Ovary (tissue), 9 donors: ENCODE measurements around the gene CEP131. TPM values are rescaled to one million over a fixed set of nuclear protein-coding genes. Genes with fewer than 3 reads are reported as not detected.
A peak's percentile ranks its signal among the peaks of the same experiment; 100 is the strongest.

Experiments used
- DNase-seq, 5 donors: peaks; one replicate each; pipeline ENCODE4 v3.0.0-alpha.2; 2019 to 2020
- H3K27ac ChIP-seq, 2 donors: fragments of 200-600 bp; one replicate each; pipeline versions ENCODE4 v1.5.1 to v1.8.0; 2019 to 2022
- H3K27me3 ChIP-seq: fragments of 200-600 bp; one replicate; pipeline ENCODE4 v1.8.0; 2022
- H3K36me3 ChIP-seq: fragments of 200-600 bp; sonication (generic); one replicate; pipeline ENCODE4 v1.5.1; 2019
- H3K4me1 ChIP-seq: one replicate; pipeline ENCODE4 v1.8.1; 2013; ENCODE audit warnings: mild to moderate bottlenecking, moderate library complexity; ENCODE audit not compliant: insufficient read depth
- H3K4me3 ChIP-seq: fragments of 200-600 bp; sonication (generic); one replicate; pipeline ENCODE4 v1.5.1; 2017
- H3K9me3 ChIP-seq, 2 donors: fragments of 200-600 bp in 1 of 2; sonication (generic) in 1 of 2; one replicate each; pipeline versions ENCODE4 v1.5.1 to v1.8.1; 2013 to 2019; ENCODE audit warnings: mild to moderate bottlenecking in 1 of 2, moderate library complexity in 1 of 2
- EP300 ChIP-seq: sonication (generic); formaldehyde crosslinking; IDR thresholded peaks from one replicate; pipeline ENCODE4 v1.6.1; 2017; ENCODE audit warnings: antibody characterized with exemption
- POLR2A ChIP-seq: fragments of 450-650 bp; IDR thresholded peaks from one replicate; pipeline ENCODE4 v1.6.1; 2017; ENCODE audit warnings: antibody characterized with exemption, mild to moderate bottlenecking, moderate library complexity
- WGBS, 3 donors: extraction: QIAGEN DNeasy Blood & Tissue Kit in 1 of 3; methylation state at CpG; one replicate each; pipeline versions ENCODE4 v1.1.5 to v1.1.7; 2013 to 2017; 5-methylcytosine and 5-hydroxymethylcytosine counted together
- intact Hi-C, 4 donors: fragments of 100-400 bp; cut with DNase I; formaldehyde crosslinking; loops; one replicate each; pipeline versions ENCODE4 v1.11.0 to v1.15.1; 2022 to 2023
- polyA plus RNA-seq, 2 donors: library from polyadenylated mRNA; stranded (reverse); fragments of 200-250 nt in 1 of 2; fragments of 350-450 nt in 1 of 2; fragmentation: Illumina TruSeq in 1 of 2; extraction: RNeasy Lipid Tissue Mini Kit (QIAGEN cat#74804) in 1 of 2; gene quantifications; one replicate each; pipeline ENCODE4 v1.2.3, GENCODE V29; 2013 to 2014
- total RNA-seq, 7 donors: library from RNA; depleted of rRNA in 2 of 7; stranded (reverse); fragments of >200 nt in 2 of 7; fragmentation: NEBNext Ultra II Directional in 3 of 7; extraction: Animal tissue kit (Norgen Biotek cat#: 25700) in 3 of 7; gene quantifications; one replicate each; pipeline versions ENCODE4 v1.1.0 to v1.2.4, GENCODE V29; 2016 to 2023
- TF ChIP-seq, protein P1 (sequence below), 3 donors: fragments of 450-650 bp in 2 of 3; fragments of 200-600 bp in 1 of 3; IDR thresholded peaks; one replicate each; pipeline versions ENCODE4 v1.5.1 to v1.8.0; 2016 to 2022; ENCODE audit warnings: antibody characterized with exemption in 3 of 3, mild to moderate bottlenecking in 1 of 3
- donor health status: DM: no; HTN: no; CAD: no; lungs with moderate emphysema.
- donor health status: DM: no; HTN: no; CAD: no.
- donor health status: Bipolar disorder and iron deficiency.
- donor health status: DM: yes; HTN: yes; CAD: no.
- donor health status: DM: no; HTN: no; CAD: no.
- donor health status: DM: yes; HTN: yes; CAD: no.

CEP131 gene
- total and polyA plus RNA-seq, 9 donors: 0.22 to 10.7 (median 8.8) TPM

DNA sequence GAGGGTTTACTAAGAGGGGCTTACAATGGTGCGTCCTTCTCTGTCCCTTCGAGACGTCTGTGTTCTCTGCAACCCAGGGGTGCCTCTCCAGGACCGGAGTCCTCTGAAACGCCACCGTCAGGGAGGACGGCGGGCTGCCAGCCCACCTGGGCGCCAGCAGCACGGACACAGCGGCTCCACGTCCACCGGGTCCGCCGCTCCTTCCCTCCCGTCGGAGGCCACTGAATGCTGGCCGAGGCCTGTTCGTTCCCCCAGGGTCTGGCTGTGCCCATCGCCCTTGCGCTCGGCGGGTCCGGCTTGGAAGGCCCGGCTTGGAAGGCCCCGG, 15.7 kb upstream of the CEP131 start:
- intact Hi-C loops: loop anchor here in 1 of 4 donors (10.0 kb wide), 1 partner anchor 244 kb away; the partner anchor contains the start of gene CHMP6
- no peaks in the 10 kb centered on the region for H3K27me3 ChIP-seq
- H3K4me3 ChIP-seq: peak overlapping the region; percentile 99
- H3K36me3 ChIP-seq: no peaks in the 10 kb centered on the region
- TF ChIP-seq POLR2A: no peak
- no peak for TF ChIP-seq EP300
- TF ChIP-seq, protein P1, sequence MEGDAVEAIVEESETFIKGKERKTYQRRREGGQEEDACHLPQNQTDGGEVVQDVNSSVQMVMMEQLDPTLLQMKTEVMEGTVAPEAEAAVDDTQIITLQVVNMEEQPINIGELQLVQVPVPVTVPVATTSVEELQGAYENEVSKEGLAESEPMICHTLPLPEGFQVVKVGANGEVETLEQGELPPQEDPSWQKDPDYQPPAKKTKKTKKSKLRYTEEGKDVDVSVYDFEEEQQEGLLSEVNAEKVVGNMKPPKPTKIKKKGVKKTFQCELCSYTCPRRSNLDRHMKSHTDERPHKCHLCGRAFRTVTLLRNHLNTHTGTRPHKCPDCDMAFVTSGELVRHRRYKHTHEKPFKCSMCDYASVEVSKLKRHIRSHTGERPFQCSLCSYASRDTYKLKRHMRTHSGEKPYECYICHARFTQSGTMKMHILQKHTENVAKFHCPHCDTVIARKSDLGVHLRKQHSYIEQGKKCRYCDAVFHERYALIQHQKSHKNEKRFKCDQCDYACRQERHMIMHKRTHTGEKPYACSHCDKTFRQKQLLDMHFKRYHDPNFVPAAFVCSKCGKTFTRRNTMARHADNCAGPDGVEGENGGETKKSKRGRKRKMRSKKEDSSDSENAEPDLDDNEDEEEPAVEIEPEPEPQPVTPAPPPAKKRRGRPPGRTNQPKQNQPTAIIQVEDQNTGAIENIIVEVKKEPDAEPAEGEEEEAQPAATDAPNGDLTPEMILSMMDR (IDR thresholded peaks at IDR 0.05): no peak
- 0 to 1% (median 0%) methylated on average over 17 to 26 of the region's 26 CpGs for WGBS, 3 donors
- H3K27ac ChIP-seq: no peak overlapping the region
- H3K4me1 ChIP-seq: peaks cover 5% of the 10 kb centered on the region
- H3K9me3 ChIP-seq: no peaks in the 10 kb centered on the region
- DNase-seq: no peak

GRCh38 chr17:81237591-81238489, 15.1 kb upstream of the CEP131 start:
- no peaks in the 10 kb centered on the region for H3K9me3 ChIP-seq
- DNase-seq: no peak
- 51 to 59% (median 52%) methylated on average over 36 of the region's 36 CpGs for WGBS, 3 donors
- H3K27me3 ChIP-seq: no peaks in the 10 kb centered on the region
- peak overlapping the region; percentile 99 for H3K4me3 ChIP-seq
- TF ChIP-seq, protein P1 (IDR thresholded peaks at IDR 0.05): no peak
- no peak for TF ChIP-seq POLR2A
- no peak for TF ChIP-seq EP300
- H3K4me1 ChIP-seq: peaks cover 5% of the 10 kb centered on the region
- no peak overlapping the region for H3K27ac ChIP-seq
- intact Hi-C loops: loop anchor here in 1 of 4 donors (10.0 kb wide), 1 partner anchor 243 kb away; the partner anchor contains the start of gene CHMP6
- H3K36me3 ChIP-seq: no peaks in the 10 kb centered on the region

GRCh38 chr17:81236784-81237183, 14.0 kb upstream of the CEP131 start:
- 86 to 89% (median 86%) methylated on average over 21 of the region's 21 CpGs for WGBS, 3 donors
- Histone ChIP-seq H3K27ac (no peak overlapping the region), H3K4me1 (peaks cover 5% of the 10 kb centered on the region), H3K9me3 (no peaks in the 10 kb centered on the region), H3K27me3 (no peaks in the 10 kb centered on the region), H3K36me3 (no peaks in the 10 kb centered on the region), H3K4me3 (no peak overlapping the region)
- DNase-seq: no peak
- TF ChIP-seq POLR2A: no peak
- no peak for TF ChIP-seq EP300
- TF ChIP-seq, protein P1 (IDR thresholded peaks at IDR 0.05): no peak
- intact Hi-C loops: loop anchor here in 1 of 4 donors (10.0 kb wide), 1 partner anchor 242 kb away; the partner anchor contains the start of gene CHMP6

GRCh38 chr17:81235822-81236740, 13.3 kb upstream of the CEP131 start:
- H3K4me3 ChIP-seq: no peak overlapping the region
- no peaks in the 10 kb centered on the region for H3K36me3 ChIP-seq
- intact Hi-C loops: loop anchor here in 1 of 4 donors (10.0 kb wide), 1 partner anchor 241 kb away; the partner anchor contains the start of gene CHMP6
- TF ChIP-seq, protein P1 (IDR thresholded peaks at IDR 0.05): no peak
- TF ChIP-seq POLR2A (no peak), EP300 (no peak)
- DNase-seq: no peak
- H3K27me3 ChIP-seq: no peaks in the 10 kb centered on the region
- H3K9me3 ChIP-seq: no peaks in the 10 kb centered on the region
- H3K4me1 ChIP-seq: peaks cover 5% of the 10 kb centered on the region
- 85 to 88% (median 87%) methylated on average over 32 of the region's 32 CpGs for WGBS, 3 donors
- H3K27ac ChIP-seq: no peak overlapping the region
